Measurements from ENCODE around the gene DSG2.
"Not testable (repeated sequence)": the region's sequence is repeated elsewhere in the genome, so short reads cannot be mapped to it uniquely, and the experiment has no call there.

Gene DSG2

DNA sequence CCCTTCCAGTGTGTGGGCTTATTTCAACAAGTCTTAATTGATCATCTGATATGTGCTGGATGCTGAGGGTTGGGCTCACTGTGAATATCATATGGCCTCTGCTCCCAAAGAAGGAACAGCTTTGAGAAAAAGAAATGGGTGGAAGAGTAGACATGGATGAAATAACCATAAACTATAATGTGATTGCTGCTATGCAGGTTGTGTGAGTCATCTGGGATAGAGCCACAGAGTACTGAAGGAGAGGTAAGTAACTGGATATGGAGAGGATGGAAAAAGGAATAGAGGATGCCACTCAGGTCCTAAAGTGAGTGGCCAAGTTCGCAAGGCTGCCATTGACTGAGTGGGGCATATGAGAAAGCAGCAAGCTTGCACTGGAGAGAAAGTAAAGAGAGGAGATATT lies 8.7 kb upstream of the DSG2 start:
- no peaks in the 10 kb centered on the region for H3K9me3 ChIP-seq (ENCODE audit: low read length)
- H3K4me1 ChIP-seq (ENCODE audit: insufficient read depth, low read length): no peaks in the 10 kb centered on the region
- H3K4me3 ChIP-seq (ENCODE audit: low read depth in 1 of 2, low read length in 2 of 2): no peak overlapping the region
- H3K27me3 ChIP-seq (ENCODE audit: control insufficient read depth in 1 of 2, insufficient read depth in 2 of 2, low read length in 2 of 2): no peaks in the 10 kb centered on the region
- H3K27ac ChIP-seq (ENCODE audit: low read depth, low read length): no peak overlapping the region
- no peak overlapping the region for H3K9ac ChIP-seq (ENCODE audit: low read length)
- no peaks in the 10 kb centered on the region for H3K36me3 ChIP-seq (ENCODE audit: insufficient read depth, low read length)

- Histone ChIP-seq H3K27ac (ENCODE audit: low read depth, low read length) (no peak overlapping the region), H3K4me3 (ENCODE audit: low read depth in 1 of 2, low read length in 2 of 2) (no peak overlapping the region), H3K4me1 (ENCODE audit: insufficient read depth, low read length) (no peaks in the 10 kb centered on the region), H3K9me3 (ENCODE audit: low read length) (no peaks in the 10 kb centered on the region), H3K9ac (ENCODE audit: low read length) (no peak overlapping the region), H3K27me3 (ENCODE audit: control insufficient read depth in 1 of 2, insufficient read depth in 2 of 2, low read length in 2 of 2) (no peaks in the 10 kb centered on the region), H3K36me3 (ENCODE audit: insufficient read depth, low read length) (no peaks in the 10 kb centered on the region)
These were observed 7.6 kb upstream of the DSG2 start for GRCh38 chr18:31490387-31490786.

GRCh38 chr18:31490833-31491232 lies 7.1 kb upstream of the DSG2 start:
- H3K27me3 ChIP-seq (ENCODE audit: control insufficient read depth in 1 of 2, insufficient read depth in 2 of 2, low read length in 2 of 2): no peaks in the 10 kb centered on the region
- H3K4me3 ChIP-seq (ENCODE audit: low read depth in 1 of 2, low read length in 2 of 2): no peak overlapping the region
- H3K27ac ChIP-seq (ENCODE audit: low read depth, low read length): no peak overlapping the region
- H3K36me3 ChIP-seq (ENCODE audit: insufficient read depth, low read length): no peaks in the 10 kb centered on the region
- no peaks in the 10 kb centered on the region for H3K4me1 ChIP-seq (ENCODE audit: insufficient read depth, low read length)
- H3K9ac ChIP-seq (ENCODE audit: low read length): no peak overlapping the region
- no peaks in the 10 kb centered on the region for H3K9me3 ChIP-seq (ENCODE audit: low read length)

DNA sequence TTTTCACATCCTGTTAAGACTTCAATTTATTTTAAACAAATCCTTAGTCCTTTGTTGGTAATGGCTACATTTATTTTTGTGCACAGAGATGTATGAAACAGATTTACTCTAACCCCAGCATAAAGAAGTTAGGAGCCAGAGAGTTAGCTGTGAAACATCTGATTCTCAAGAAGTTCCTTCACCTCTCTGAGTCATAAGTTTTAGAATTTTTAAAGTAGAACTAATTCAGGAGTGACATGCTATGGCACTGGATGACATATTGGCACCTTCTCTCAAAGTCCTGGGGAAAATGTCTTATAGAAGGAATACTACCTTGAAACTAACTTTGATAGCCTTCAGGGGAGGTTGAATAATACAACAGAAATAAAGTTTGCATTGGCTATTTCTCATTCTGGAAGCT lies 6.4 kb upstream of the DSG2 start:
- no peaks in the 10 kb centered on the region for H3K4me1 ChIP-seq (ENCODE audit: insufficient read depth, low read length)
- H3K27ac ChIP-seq (ENCODE audit: low read depth, low read length): no peak overlapping the region
- no peaks in the 10 kb centered on the region for H3K27me3 ChIP-seq (ENCODE audit: control insufficient read depth in 1 of 2, insufficient read depth in 2 of 2, low read length in 2 of 2)
- no peak overlapping the region for H3K9ac ChIP-seq (ENCODE audit: low read length)
- no peaks in the 10 kb centered on the region for H3K36me3 ChIP-seq (ENCODE audit: insufficient read depth, low read length)
- H3K9me3 ChIP-seq (ENCODE audit: low read length): no peaks in the 10 kb centered on the region
- H3K4me3 ChIP-seq (ENCODE audit: low read depth in 1 of 2, low read length in 2 of 2): no peak overlapping the region

DNA sequence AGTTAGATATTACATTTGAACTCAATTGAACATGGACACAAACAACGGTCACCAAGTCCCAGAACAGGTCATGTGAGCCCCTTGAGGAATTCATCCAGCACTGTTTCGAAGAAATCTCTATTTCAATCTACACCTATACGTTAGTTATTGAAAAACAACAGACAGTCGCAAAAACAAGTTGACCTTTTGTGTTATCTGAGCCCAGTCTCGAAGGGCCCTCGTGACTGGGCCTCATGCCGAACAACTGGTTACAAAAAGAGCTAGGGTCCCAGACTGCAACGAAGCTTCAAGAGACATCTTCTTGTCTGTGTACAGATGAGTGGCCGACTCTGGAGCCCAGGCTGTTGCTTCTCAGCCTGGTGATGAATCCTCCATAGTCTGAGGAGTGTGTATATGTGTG lies 5.3 kb upstream of the DSG2 start:
- H3K36me3 ChIP-seq (ENCODE audit: insufficient read depth, low read length): no peaks in the 10 kb centered on the region
- no peak overlapping the region for H3K27ac ChIP-seq (ENCODE audit: low read depth, low read length)
- no peaks in the 10 kb centered on the region for H3K4me1 ChIP-seq (ENCODE audit: insufficient read depth, low read length)
- no peaks in the 10 kb centered on the region for H3K9me3 ChIP-seq (ENCODE audit: low read length)
- H3K27me3 ChIP-seq (ENCODE audit: control insufficient read depth in 1 of 2, insufficient read depth in 2 of 2, low read length in 2 of 2): no peaks in the 10 kb centered on the region
- no peak overlapping the region for H3K4me3 ChIP-seq (ENCODE audit: low read depth in 1 of 2, low read length in 2 of 2)
- no peak overlapping the region for H3K9ac ChIP-seq (ENCODE audit: low read length)

DNA sequence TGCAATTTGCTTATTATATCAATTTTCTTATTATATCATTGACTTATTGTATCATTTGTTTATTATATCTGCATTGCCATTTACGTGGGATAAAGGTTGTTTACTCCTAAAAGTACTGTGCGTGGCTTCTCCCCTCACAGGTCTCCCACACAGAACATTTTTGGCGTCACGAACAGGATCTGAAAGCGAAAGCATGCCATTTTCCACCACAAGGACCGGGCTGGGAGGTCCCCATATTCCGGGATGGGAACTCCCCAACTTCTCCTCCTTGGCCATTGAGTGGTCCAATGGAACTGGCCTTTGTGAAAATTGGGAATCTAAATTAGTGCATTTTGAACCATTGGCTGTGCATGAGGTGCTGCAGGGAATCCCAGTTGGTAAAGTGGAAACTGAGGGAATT lies 4.8 kb upstream of the DSG2 start:
- Histone ChIP-seq H3K27me3 (ENCODE audit: control insufficient read depth in 1 of 2, insufficient read depth in 2 of 2, low read length in 2 of 2) (no peaks in the 10 kb centered on the region), H3K36me3 (ENCODE audit: insufficient read depth, low read length) (no peaks in the 10 kb centered on the region), H3K9ac (ENCODE audit: low read length) (no peak overlapping the region), H3K27ac (ENCODE audit: low read depth, low read length) (no peak overlapping the region), H3K4me1 (ENCODE audit: insufficient read depth, low read length) (no peaks in the 10 kb centered on the region), H3K4me3 (ENCODE audit: low read depth in 1 of 2, low read length in 2 of 2) (no peak overlapping the region), H3K9me3 (ENCODE audit: low read length) (no peaks in the 10 kb centered on the region)

DNA sequence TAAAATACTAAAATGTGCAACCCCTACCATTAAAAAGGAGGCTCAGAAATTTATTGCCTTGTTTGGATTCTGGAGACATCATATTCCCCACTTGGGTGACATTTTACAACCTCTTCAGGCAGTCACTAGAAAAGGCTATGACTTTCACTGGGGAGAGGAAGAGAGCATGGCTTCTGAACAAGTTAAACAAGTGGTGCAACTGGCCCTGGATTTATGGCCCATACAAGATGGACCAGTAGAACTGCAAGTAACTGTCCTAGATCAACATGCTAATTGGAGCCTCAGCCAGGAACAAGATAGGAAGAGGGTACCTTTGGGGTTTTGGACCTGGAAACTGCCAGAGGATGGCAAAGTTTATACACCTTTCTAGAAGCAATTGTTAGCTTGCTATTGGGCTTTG lies 4.0 kb upstream of the DSG2 start:
- Histone ChIP-seq H3K4me3 (ENCODE audit: low read depth in 1 of 2, low read length in 2 of 2) (no peak overlapping the region), H3K4me1 (ENCODE audit: insufficient read depth, low read length) (peaks cover 7% of the 10 kb centered on the region), H3K9me3 (ENCODE audit: low read length) (no peaks in the 10 kb centered on the region), H3K27ac (ENCODE audit: low read depth, low read length) (no peak overlapping the region), H3K27me3 (ENCODE audit: control insufficient read depth in 1 of 2, insufficient read depth in 2 of 2, low read length in 2 of 2) (peaks cover 0 to under 1% of the 10 kb centered on the region in 2 donors), H3K36me3 (ENCODE audit: insufficient read depth, low read length) (no peaks in the 10 kb centered on the region), H3K9ac (ENCODE audit: low read length) (no peak overlapping the region)

GRCh38 chr18:31494705-31495244 lies 3.2 kb upstream of the DSG2 start:
- H3K27ac ChIP-seq (ENCODE audit: low read depth, low read length); H3K27me3 ChIP-seq (ENCODE audit: control insufficient read depth in 1 of 2, insufficient read depth in 2 of 2, low read length in 2 of 2): not testable (repeated sequence)

GRCh38 chr18:31497404-31497835 lies 557 bp upstream of the DSG2 start:
- peak overlapping the region; percentile 18 to 61 for H3K4me3 ChIP-seq (ENCODE audit: low read depth in 1 of 2, low read length in 2 of 2)
- H3K9ac ChIP-seq (ENCODE audit: low read length): no peak overlapping the region
- H3K27ac ChIP-seq (ENCODE audit: low read depth, low read length): no peak overlapping the region
- peaks cover 9% of the 10 kb centered on the region for H3K4me1 ChIP-seq (ENCODE audit: insufficient read depth, low read length)
- H3K27me3 ChIP-seq (ENCODE audit: control insufficient read depth in 1 of 2, insufficient read depth in 2 of 2, low read length in 2 of 2): peaks cover 4 to 8% of the 10 kb centered on the region in 2 donors
- no peaks in the 10 kb centered on the region for H3K9me3 ChIP-seq (ENCODE audit: low read length)
- no peaks in the 10 kb centered on the region for H3K36me3 ChIP-seq (ENCODE audit: insufficient read depth, low read length)

More at GRCh38 chr18:31494705-31495244, 3.2 kb upstream of the DSG2 start:
- not testable (repeated sequence) for H3K4me3 ChIP-seq (ENCODE audit: low read depth in 1 of 2, low read length in 2 of 2); H3K4me1 ChIP-seq (ENCODE audit: insufficient read depth, low read length); H3K9me3 ChIP-seq (ENCODE audit: low read length); H3K36me3 ChIP-seq (ENCODE audit: insufficient read depth, low read length); H3K9ac ChIP-seq (ENCODE audit: low read length)

- Histone ChIP-seq H3K27ac (ENCODE audit: low read depth, low read length) (no peak overlapping the region), H3K4me1 (ENCODE audit: insufficient read depth, low read length) (peaks cover 9% of the 10 kb centered on the region), H3K9ac (ENCODE audit: low read length) (no peak overlapping the region), H3K4me3 (ENCODE audit: low read depth in 1 of 2, low read length in 2 of 2) (peak overlapping the region; percentile 61 to 63), H3K9me3 (ENCODE audit: low read length) (no peaks in the 10 kb centered on the region), H3K36me3 (ENCODE audit: insufficient read depth, low read length) (no peaks in the 10 kb centered on the region), H3K27me3 (ENCODE audit: control insufficient read depth in 1 of 2, insufficient read depth in 2 of 2, low read length in 2 of 2) (peaks cover 4 to 8% of the 10 kb centered on the region in 2 donors)
These were observed 872 bp downstream of the DSG2 start for GRCh38 chr18:31498574-31499524.

GRCh38 chr18:31500051-31500688 lies 2.2 kb downstream of the DSG2 start:
- H3K27me3 ChIP-seq (ENCODE audit: control insufficient read depth in 1 of 2, insufficient read depth in 2 of 2, low read length in 2 of 2): peaks cover 4 to 8% of the 10 kb centered on the region in 2 donors
- no peak overlapping the region for H3K4me3 ChIP-seq (ENCODE audit: low read depth in 1 of 2, low read length in 2 of 2)
- H3K4me1 ChIP-seq (ENCODE audit: insufficient read depth, low read length): peaks cover 9% of the 10 kb centered on the region
- no peak overlapping the region for H3K9ac ChIP-seq (ENCODE audit: low read length)
- H3K27ac ChIP-seq (ENCODE audit: low read depth, low read length): no peak overlapping the region
- H3K36me3 ChIP-seq (ENCODE audit: insufficient read depth, low read length): no peaks in the 10 kb centered on the region
- no peaks in the 10 kb centered on the region for H3K9me3 ChIP-seq (ENCODE audit: low read length)
